ENCODE results near the gene AUTS2. TPM values are rescaled to one million over a fixed set of nuclear protein-coding genes. Genes with fewer than 3 reads are reported as not detected.

AUTS2 gene
- polyA plus RNA-seq, 3 donors = 0.08 to 0.35 TPM; not detected in 1

- Histone ChIP-seq H3K79me2 (ENCODE audit: insufficient read depth, low read length) (no peaks in the 10 kb centered on the region), H3K9me3 (replicated peaks in 1 of 2; ENCODE audit: control insufficient read depth in 1 of 2, insufficient read depth in 1 of 2, low read length in 2 of 2) (no peaks in the 10 kb centered on the region), H3K27me3 (ENCODE audit: control insufficient read depth in 2 of 2, insufficient read depth in 2 of 2, low read length in 2 of 2) (no peaks in the 10 kb centered on the region), H3K36me3 (replicated peaks in 1 of 2; ENCODE audit: control insufficient read depth in 1 of 2, insufficient read depth in 2 of 2, low read length in 2 of 2) (no peaks in the 10 kb centered on the region), H3K4me1 (ENCODE audit: control insufficient read depth in 1 of 2, insufficient read depth in 2 of 2, low read length in 2 of 2) (no peaks in the 10 kb centered on the region), H3K27ac (ENCODE audit: low read depth in 1 of 2, low read length in 2 of 2) (no peak overlapping the region), H3K4me3 (replicated peaks in 1 of 3; ENCODE audit: low read depth in 2 of 3, low read length in 3 of 3) (no peak overlapping the region), H2AFZ (ENCODE audit: insufficient read depth, low read depth, low read length, poor library complexity, severe bottlenecking) (no peak overlapping the region), H3K9ac (ENCODE audit: insufficient read depth, low read length, poor library complexity, severe bottlenecking) (no peak overlapping the region), H4K20me1 (ENCODE audit: insufficient read depth, low read length) (no peaks in the 10 kb centered on the region), H3K4me2 (replicated peaks; ENCODE audit: extremely low read depth, low read length, poor library complexity, severe bottlenecking) (no peak overlapping the region)
- Mint-ChIP-seq H3K4me1 (no peaks in the 10 kb centered on the region), H3K4me3 (no peak overlapping the region), H3K36me3 (no peaks in the 10 kb centered on the region), H3K9me3 (no peaks in the 10 kb centered on the region), H3K27me3 (ENCODE audit: low read depth in 3 of 3) (peaks cover 0 to 2% (median 1%) of the 10 kb centered on the region in 3 donors), H3K27ac (no peak overlapping the region)
- DNase-seq = no peak
- no CpG with 5 or more reads among the region's 2 CpGs for WGBS (ENCODE audit: insufficient coverage)
- TF ChIP-seq, protein P1, sequence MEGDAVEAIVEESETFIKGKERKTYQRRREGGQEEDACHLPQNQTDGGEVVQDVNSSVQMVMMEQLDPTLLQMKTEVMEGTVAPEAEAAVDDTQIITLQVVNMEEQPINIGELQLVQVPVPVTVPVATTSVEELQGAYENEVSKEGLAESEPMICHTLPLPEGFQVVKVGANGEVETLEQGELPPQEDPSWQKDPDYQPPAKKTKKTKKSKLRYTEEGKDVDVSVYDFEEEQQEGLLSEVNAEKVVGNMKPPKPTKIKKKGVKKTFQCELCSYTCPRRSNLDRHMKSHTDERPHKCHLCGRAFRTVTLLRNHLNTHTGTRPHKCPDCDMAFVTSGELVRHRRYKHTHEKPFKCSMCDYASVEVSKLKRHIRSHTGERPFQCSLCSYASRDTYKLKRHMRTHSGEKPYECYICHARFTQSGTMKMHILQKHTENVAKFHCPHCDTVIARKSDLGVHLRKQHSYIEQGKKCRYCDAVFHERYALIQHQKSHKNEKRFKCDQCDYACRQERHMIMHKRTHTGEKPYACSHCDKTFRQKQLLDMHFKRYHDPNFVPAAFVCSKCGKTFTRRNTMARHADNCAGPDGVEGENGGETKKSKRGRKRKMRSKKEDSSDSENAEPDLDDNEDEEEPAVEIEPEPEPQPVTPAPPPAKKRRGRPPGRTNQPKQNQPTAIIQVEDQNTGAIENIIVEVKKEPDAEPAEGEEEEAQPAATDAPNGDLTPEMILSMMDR (IDR thresholded peaks at IDR 0.05) = no peak
- intact Hi-C loops (cut with micrococcal nuclease) = no loop called here
Measured at GRCh38 chr7:69996121-69996520, 397.8 kb downstream of the AUTS2 start.

GRCh38 chr7:70000737-70001348 is 402.6 kb downstream of the AUTS2 start:
- TF ChIP-seq, protein P1 (IDR thresholded peaks at IDR 0.05) = no peak
- Histone ChIP-seq H3K36me3 (replicated peaks in 1 of 2; ENCODE audit: control insufficient read depth in 1 of 2, insufficient read depth in 2 of 2, low read length in 2 of 2) (no peaks in the 10 kb centered on the region), H3K79me2 (ENCODE audit: insufficient read depth, low read length) (no peaks in the 10 kb centered on the region), H3K27ac (ENCODE audit: low read depth in 1 of 2, low read length in 2 of 2) (no peak overlapping the region), H3K4me2 (replicated peaks; ENCODE audit: extremely low read depth, low read length, poor library complexity, severe bottlenecking) (no peak overlapping the region), H2AFZ (ENCODE audit: insufficient read depth, low read depth, low read length, poor library complexity, severe bottlenecking) (no peak overlapping the region), H3K27me3 (ENCODE audit: control insufficient read depth in 2 of 2, insufficient read depth in 2 of 2, low read length in 2 of 2) (no peaks in the 10 kb centered on the region), H4K20me1 (ENCODE audit: insufficient read depth, low read length) (no peaks in the 10 kb centered on the region), H3K9ac (ENCODE audit: insufficient read depth, low read length, poor library complexity, severe bottlenecking) (no peak overlapping the region), H3K4me3 (replicated peaks in 1 of 3; ENCODE audit: low read depth in 2 of 3, low read length in 3 of 3) (no peak overlapping the region), H3K4me1 (ENCODE audit: control insufficient read depth in 1 of 2, insufficient read depth in 2 of 2, low read length in 2 of 2) (no peaks in the 10 kb centered on the region), H3K9me3 (replicated peaks in 1 of 2; ENCODE audit: control insufficient read depth in 1 of 2, insufficient read depth in 1 of 2, low read length in 2 of 2) (no peaks in the 10 kb centered on the region)
- Mint-ChIP-seq H3K27ac (no peak overlapping the region), H3K4me3 (no peak overlapping the region), H3K4me1 (peaks cover 3% of the 10 kb centered on the region), H3K9me3 (no peaks in the 10 kb centered on the region), H3K27me3 (ENCODE audit: low read depth in 3 of 3) (peaks cover 0 to 6% (median 0%) of the 10 kb centered on the region in 3 donors), H3K36me3 (no peaks in the 10 kb centered on the region)
- 94% methylated on average over 3 of the region's 5 CpGs for WGBS (ENCODE audit: insufficient coverage)
- intact Hi-C loops (cut with micrococcal nuclease) = no loop called here
- no peak for DNase-seq

Data from CD14-positive monocyte (primary cell).